Osteoblast (primary cell): ENCODE measurements around the gene COL23A1. TPM values are rescaled to one million over a fixed set of nuclear protein-coding genes. Genes with fewer than 3 reads are reported as not detected.
A peak's percentile ranks its signal among the peaks of the same experiment; 100 is the strongest.

Experiments
- DNase-seq: peaks from one replicate; pipeline ENCODE4 v3.0.0; 2011; ENCODE audit warnings: low spot score, mixed read lengths; ENCODE audit not compliant: insufficient read length; ENCODE audit errors: missing footprints
- H2AFZ ChIP-seq: 2 replicates; pipeline ENCODE4 v1.6.0; 2011; ENCODE audit warnings: mild to moderate bottlenecking, low read length
- H3K27ac ChIP-seq: 2 replicates; pipeline ENCODE4 v1.5.1; 2011; ENCODE audit warnings: mild to moderate bottlenecking, low read depth, low read length, moderate library complexity
- H3K27me3 ChIP-seq: 2 replicates; pipeline ENCODE4 v1.6.0; 2012; ENCODE audit warnings: mild to moderate bottlenecking, control low read depth, inconsistent platforms, low read length, moderate library complexity; ENCODE audit not compliant: insufficient read depth
- H3K36me3 ChIP-seq: 2 replicates; pipeline ENCODE4 v1.5.1; 2011; ENCODE audit warnings: mild to moderate bottlenecking, low read length, control low read depth, moderate library complexity; ENCODE audit not compliant: insufficient read depth
- H3K4me1 ChIP-seq: 2 replicates; pipeline ENCODE4 v1.5.1; 2011; ENCODE audit warnings: mild to moderate bottlenecking, low read length, control low read depth, moderate library complexity; ENCODE audit not compliant: insufficient read depth
- H3K4me2 ChIP-seq: 2 replicates; pipeline ENCODE4 v1.6.0; 2011; ENCODE audit warnings: mild to moderate bottlenecking, low read length; ENCODE audit not compliant: insufficient read depth
- H3K4me3 ChIP-seq: fragments of 200-600 bp; sonication (generic); 3 replicates; pipeline ENCODE4 v1.5.1; 2012; ENCODE audit warnings: mild to moderate bottlenecking, low read length, inconsistent platforms; ENCODE audit not compliant: insufficient read depth
- H3K79me2 ChIP-seq: 2 replicates; pipeline ENCODE4 v1.6.0; 2012; ENCODE audit warnings: mild to moderate bottlenecking, low read length, control low read depth, inconsistent platforms; ENCODE audit not compliant: insufficient read depth
- H3K9me3 ChIP-seq: 2 replicates; pipeline ENCODE4 v1.5.1; 2011; ENCODE audit warnings: low read depth, low read length, control low read depth
- H4K20me1 ChIP-seq: 2 replicates; pipeline ENCODE4 v1.6.0; 2012; ENCODE audit warnings: mild to moderate bottlenecking, low read length, control low read depth; ENCODE audit not compliant: insufficient read depth
- total RNA-seq: library from RNA; depleted of rRNA; stranded (reverse); fragments of >200 nt; gene quantifications from 2 replicates; pipeline ENCODE4 v1.2.3, GENCODE V29; 2012
- TF ChIP-seq, protein P1 (sequence below): IDR thresholded peaks from 2 replicates; pipeline ENCODE4 v1.5.1; 2011; ENCODE audit warnings: mild to moderate bottlenecking, low read depth, low read length, moderate library complexity; ENCODE audit errors: extremely low read depth

Gene COL23A1
- total RNA-seq, 1 donor, result under 0.01 TPM

DNA sequence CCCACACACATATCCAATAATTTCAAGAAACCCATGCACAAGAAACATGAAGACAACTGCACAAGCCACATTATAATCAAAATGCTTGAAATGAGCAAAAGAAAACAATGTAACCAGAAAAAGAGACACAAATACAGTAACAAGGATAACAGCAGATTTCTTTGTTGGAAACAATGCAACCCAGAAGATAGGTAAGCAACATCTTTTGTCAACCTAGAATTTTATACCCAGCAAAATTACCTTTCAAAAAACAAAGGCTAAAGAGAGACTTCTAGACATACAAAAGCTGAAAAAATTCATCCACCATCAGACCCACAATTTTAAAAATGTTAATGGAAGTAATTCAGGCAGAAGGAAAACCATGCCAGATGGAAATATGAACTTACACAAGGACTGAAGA, 5.0 kb upstream of the COL23A1 start:
- TF ChIP-seq, protein P1, sequence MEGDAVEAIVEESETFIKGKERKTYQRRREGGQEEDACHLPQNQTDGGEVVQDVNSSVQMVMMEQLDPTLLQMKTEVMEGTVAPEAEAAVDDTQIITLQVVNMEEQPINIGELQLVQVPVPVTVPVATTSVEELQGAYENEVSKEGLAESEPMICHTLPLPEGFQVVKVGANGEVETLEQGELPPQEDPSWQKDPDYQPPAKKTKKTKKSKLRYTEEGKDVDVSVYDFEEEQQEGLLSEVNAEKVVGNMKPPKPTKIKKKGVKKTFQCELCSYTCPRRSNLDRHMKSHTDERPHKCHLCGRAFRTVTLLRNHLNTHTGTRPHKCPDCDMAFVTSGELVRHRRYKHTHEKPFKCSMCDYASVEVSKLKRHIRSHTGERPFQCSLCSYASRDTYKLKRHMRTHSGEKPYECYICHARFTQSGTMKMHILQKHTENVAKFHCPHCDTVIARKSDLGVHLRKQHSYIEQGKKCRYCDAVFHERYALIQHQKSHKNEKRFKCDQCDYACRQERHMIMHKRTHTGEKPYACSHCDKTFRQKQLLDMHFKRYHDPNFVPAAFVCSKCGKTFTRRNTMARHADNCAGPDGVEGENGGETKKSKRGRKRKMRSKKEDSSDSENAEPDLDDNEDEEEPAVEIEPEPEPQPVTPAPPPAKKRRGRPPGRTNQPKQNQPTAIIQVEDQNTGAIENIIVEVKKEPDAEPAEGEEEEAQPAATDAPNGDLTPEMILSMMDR, result no peak
- no peak overlapping the region for H3K4me3 ChIP-seq
- H3K27ac ChIP-seq, result no peak overlapping the region
- H3K4me2 ChIP-seq, result no peak overlapping the region
- H2AFZ ChIP-seq, result no peak overlapping the region
- peaks cover 20% of the 10 kb centered on the region for H3K36me3 ChIP-seq
- peaks cover 4% of the 10 kb centered on the region for H4K20me1 ChIP-seq
- peaks cover 5% of the 10 kb centered on the region for H3K4me1 ChIP-seq
- H3K27me3 ChIP-seq, result peaks cover 4% of the 10 kb centered on the region
- no peaks in the 10 kb centered on the region for H3K9me3 ChIP-seq
- H3K79me2 ChIP-seq, result no peaks in the 10 kb centered on the region
- no peak for DNase-seq

DNA sequence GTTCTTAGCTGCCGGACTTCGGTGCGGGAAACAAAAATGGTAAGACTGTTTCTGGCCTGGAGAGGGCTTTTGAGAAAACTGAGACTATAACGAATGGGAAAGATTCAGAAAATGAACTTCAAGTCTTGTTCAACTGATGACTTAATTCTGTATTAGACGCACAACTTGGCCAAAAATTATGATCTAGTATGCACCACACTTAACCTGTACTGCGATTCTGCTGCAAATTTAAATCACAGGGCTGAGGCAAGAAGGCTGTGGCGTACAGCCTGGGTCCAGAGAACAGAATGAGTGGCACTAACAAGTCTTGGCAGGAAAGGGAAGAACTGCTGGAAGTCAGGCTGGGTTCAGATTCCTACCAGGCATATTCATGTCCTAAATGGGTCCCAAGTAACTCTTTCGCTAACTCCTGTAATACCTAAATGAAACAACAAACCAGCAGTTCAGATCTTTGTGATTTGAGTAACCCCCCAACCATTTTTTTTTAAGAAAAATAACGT, 781 bp upstream of the COL23A1 start:
- Histone ChIP-seq H3K36me3 (no peaks in the 10 kb centered on the region), H3K4me2 (peak overlapping the region; percentile 64), H3K27ac (no peak overlapping the region), H3K79me2 (no peaks in the 10 kb centered on the region), H4K20me1 (peaks cover 4% of the 10 kb centered on the region), H3K27me3 (peaks cover 34% of the 10 kb centered on the region), H2AFZ (no peak overlapping the region), H3K4me3 (no peak overlapping the region), H3K4me1 (peaks cover 5% of the 10 kb centered on the region), H3K9me3 (no peaks in the 10 kb centered on the region)
- TF ChIP-seq, protein P1, result peak; percentile 18
- no peak for DNase-seq

- H4K20me1 ChIP-seq, result peaks cover 4% of the 10 kb centered on the region
- H3K4me1 ChIP-seq, result peaks cover 5% of the 10 kb centered on the region
- H3K79me2 ChIP-seq, result no peaks in the 10 kb centered on the region
- DNase-seq, result peak; percentile 92
- no peak overlapping the region for H3K27ac ChIP-seq
- H3K4me2 ChIP-seq, result peak overlapping the region; percentile 64
- H3K36me3 ChIP-seq, result no peaks in the 10 kb centered on the region
- H3K4me3 ChIP-seq, result peak overlapping the region; percentile 59
- peaks cover 34% of the 10 kb centered on the region for H3K27me3 ChIP-seq
- H2AFZ ChIP-seq, result no peak overlapping the region
- TF ChIP-seq, protein P1, result no peak
- no peaks in the 10 kb centered on the region for H3K9me3 ChIP-seq
These were observed 733 bp downstream of the COL23A1 start for GRCh38 chr5:178589180-178590140.

- Histone ChIP-seq H3K27me3 (peaks cover 34% of the 10 kb centered on the region), H3K79me2 (no peaks in the 10 kb centered on the region), H3K4me1 (peaks cover 5% of the 10 kb centered on the region), H3K4me2 (no peak overlapping the region), H3K36me3 (no peaks in the 10 kb centered on the region), H2AFZ (no peak overlapping the region), H4K20me1 (peaks cover 4% of the 10 kb centered on the region), H3K4me3 (no peak overlapping the region), H3K27ac (no peak overlapping the region), H3K9me3 (no peaks in the 10 kb centered on the region)
- DNase-seq, result no peak
- TF ChIP-seq, protein P1, result no peak
These were observed 1.4 kb downstream of the COL23A1 start for GRCh38 chr5:178588769-178589168.
